HG03378 (cell line): ENCODE data around the gene DYRK3.
A peak's percentile ranks its signal among the peaks of the same experiment; 100 is the strongest.
"Not testable (repeated sequence)": the region's sequence is repeated elsewhere in the genome, so short reads cannot be mapped to it uniquely, and the experiment has no call there.

Source experiments
- ATAC-seq: cut with Tn5 transposase; IDR thresholded peaks from one replicate; pipeline ENCODE4 v1.9.1; 2021; ENCODE audit warnings: mild to moderate bottlenecking, moderate library complexity; ENCODE audit not compliant: unreplicated experiment

DYRK3 gene

DNA sequence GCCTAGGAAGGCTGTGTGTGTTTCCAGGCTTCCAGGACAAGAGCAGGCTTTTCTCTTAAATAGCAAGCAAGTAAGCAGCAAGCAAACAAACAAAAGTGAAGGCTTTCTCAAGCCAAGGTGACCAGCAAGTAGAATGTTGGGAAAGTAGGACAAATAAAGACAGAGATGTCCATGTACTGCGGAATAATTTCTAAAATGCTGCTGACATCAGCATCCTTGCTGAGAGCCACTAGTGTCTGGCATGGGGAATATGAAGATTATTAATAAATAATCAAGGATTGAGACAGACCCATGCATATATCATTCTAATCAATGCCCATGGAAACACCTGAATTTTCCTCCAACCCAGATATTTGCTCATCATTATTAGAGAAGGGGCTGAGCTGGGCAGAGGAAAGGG is 6.4 kb upstream of the DYRK3 start:
- ATAC-seq: no peak

DNA sequence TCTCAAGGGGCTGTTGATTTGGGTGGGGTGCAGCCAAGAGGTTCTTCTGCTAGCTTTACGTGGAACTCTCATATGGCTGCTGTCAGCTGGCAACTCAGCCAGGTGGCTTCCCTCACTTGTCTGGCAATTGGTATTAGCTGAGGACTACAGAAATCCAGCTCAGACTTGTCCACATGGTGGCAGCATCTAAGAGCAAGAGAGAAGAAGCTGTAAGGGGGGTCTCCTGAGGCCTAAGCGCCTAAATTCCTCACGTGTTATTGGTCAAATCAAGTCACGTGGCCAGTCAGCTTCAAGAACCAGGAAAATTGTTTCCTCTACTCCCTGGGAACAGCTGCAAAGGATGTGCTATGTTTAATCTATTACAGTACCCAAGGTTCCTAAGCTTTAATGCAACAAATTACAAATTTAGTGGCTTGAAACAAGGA is 4.2 kb upstream of the DYRK3 start:
- no peak for ATAC-seq

DNA sequence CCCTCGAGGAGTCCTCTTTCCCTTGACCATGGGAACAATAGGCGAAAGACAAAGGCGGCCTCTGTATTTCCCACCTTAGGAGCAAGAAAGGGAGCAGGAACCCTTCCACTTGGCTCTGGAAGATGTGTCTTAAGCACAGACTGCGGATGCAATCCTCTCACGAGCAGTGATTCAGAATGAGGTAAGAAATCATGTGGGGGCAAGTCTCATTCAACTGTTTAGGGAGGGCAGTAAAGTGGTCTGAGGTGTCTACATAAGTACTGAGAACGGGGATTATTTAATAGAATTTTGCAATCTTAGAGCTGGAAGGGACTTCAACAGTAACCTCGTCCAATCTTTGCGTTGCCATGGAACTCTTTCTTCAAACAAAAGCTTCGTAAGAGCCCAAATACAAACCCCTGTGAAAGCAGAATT is 1.6 kb upstream of the DYRK3 start:
- ATAC-seq: no peak

GRCh38 chr1:206634365-206635079 is 814 bp upstream of the DYRK3 start:
- peak; percentile 35 for ATAC-seq

- no peak for ATAC-seq
These were observed 626 bp downstream of the DYRK3 start for GRCh38 chr1:206635978-206636345.

DNA sequence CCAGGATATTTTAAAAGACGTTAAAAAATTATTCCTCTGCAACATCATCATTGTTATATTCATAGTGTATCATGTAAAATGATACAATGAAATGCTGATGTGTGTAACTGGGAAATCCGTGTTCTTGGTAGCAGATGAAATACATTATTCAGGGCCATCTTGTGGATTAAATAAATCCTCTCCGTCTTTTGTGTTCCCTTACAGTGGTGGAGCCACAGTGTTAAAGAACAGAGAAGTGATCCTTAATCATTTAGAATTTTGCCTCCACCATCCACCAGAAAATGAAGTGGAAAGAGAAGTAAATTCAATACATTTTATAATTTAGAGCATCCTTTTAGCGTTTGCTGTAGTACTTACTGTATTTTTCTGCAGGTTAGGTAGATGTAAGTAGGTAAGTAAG is 1.3 kb downstream of the DYRK3 start:
- ATAC-seq: no peak

DNA sequence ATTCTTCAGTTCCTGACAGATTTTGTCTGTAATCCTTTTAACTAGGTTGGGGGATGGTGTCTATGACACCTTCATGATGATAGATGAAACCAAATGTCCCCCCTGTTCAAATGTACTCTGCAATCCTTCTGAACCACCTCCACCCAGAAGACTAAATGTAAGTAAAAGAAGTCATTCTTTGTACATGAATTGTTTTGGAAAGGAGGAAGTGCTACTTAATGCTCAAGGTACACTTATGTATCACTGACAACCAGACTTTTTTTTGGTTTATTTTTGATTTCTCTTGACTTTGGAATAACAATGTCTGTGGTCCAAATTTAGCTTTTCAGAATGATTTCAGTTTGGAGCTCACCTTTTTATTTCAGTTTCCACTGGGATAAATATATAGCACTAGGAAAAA is 2.3 kb downstream of the DYRK3 start:
- ATAC-seq: no peak

- not testable (repeated sequence) for ATAC-seq
These were observed 6.7 kb downstream of the DYRK3 start for GRCh38 chr1:206642074-206642473.

GRCh38 chr1:206643118-206643698 is 7.9 kb downstream of the DYRK3 start:
- ATAC-seq: no peak

GRCh38 chr1:206646504-206646903 is 11.2 kb downstream of the DYRK3 start:
- ATAC-seq: no peak

DNA sequence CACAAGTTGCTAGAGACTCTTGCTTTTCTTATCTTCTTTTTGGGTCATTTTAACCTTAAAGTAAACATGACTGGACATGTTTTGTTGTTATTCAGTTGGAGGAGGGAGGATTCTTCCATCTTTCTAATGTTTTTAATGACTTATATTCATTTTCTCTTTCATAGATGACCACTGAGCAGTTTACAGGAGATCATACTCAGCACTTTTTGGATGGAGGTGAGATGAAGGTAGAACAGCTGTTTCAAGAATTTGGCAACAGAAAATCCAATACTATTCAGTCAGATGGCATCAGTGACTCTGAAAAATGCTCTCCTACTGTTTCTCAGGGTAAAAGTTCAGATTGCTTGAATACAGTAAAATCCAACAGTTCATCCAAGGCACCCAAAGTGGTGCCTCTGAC is 11.9 kb downstream of the DYRK3 start:
- ATAC-seq: no peak

DNA sequence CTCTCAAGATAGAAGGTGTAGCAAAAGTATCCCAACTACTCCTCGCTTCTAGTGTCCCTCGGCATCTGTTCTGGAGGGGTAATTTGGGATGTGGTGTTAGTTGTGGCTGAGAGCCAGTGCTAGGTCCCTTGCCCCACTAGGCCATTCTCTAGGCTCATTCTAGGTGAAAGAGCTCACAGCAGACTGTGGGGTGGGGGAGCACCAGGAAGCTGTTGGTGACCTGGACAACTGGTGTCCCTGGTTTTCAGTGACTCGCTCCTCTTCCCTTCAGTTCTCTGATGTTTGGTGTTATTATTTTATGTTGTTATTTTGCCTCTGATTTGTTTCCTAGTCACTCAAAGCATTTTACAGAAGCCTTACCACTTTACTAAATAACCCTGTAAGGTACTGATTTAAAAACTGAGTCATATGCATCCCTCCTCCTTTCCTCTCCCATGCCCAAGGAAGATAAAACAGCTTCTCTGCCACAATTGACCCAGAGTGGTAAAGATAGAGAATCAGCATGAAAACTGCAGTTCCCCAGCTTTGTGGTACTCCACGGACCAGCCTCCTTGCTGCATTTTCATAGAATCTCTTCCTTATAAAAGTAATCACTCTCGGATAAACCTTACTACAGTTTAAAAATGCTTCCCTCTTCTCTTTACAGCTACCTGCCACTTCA is 14.1 kb downstream of the DYRK3 start:
- ATAC-seq: no peak

DNA sequence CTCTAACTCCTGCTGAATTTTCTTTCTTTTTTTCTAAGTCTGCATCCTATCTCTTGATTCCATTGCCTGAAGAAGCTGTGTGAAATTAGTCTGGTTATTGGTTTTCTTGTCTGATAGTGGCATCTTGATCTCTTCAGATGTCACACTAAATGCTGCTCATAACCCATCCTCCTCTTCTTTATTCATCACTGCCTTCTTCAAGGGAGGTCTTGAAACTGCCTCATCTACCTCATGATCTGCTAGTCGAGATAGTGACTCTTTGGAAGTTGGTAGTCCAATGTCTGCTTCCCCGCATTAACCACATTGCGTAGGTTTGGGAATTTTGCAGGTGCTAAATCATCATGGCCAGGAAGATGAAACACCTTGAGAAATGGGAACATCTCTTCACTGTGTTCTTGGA is 15.7 kb downstream of the DYRK3 start:
- no peak for ATAC-seq

DNA sequence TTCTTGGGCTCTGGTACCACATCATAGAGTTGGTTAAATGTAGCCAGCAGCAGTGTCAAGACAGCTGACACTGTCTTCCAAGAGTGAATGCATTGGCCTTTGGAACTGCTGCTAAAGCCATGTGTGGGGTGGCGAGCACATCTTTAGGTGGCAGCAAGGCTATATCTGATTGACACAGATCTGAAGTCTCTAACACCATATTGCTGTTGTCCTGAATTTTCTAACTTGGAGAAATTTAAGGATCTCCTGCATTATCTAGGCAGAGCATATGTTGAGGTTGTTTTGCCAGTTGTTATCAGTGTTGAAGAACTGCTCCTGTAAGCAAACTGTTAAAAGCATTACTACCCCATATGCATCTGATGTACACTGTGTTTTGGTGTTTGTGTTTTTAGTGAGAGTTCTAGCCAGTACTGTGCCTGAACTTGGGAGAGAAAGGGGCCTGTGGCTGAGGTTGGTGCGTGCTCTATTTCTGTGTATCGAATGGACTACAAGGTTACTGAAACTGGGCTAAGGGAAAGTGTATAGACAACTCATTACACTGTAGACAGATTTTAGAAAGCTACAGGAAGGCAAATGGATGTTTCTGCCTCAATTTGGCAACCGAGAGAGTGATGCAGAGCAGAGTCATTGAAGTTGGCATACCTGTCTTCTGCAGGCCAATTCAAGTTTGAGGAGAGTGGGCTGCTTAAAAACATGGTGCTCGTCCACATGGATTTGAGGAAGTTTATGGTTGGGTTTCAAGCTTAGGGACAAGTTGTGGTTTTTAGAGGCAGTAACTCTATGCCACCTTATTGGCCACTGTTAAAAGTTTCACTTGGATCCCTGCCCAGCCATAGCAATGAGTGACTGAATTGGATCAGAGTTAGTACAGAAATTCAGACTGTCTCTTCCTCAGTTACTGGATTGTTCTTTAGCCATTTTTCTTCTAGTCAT is 16.9 kb downstream of the DYRK3 start:
- ATAC-seq: no peak

- no peak for ATAC-seq
These were observed 18.6 kb downstream of the DYRK3 start for GRCh38 chr1:206653715-206654459.

DNA sequence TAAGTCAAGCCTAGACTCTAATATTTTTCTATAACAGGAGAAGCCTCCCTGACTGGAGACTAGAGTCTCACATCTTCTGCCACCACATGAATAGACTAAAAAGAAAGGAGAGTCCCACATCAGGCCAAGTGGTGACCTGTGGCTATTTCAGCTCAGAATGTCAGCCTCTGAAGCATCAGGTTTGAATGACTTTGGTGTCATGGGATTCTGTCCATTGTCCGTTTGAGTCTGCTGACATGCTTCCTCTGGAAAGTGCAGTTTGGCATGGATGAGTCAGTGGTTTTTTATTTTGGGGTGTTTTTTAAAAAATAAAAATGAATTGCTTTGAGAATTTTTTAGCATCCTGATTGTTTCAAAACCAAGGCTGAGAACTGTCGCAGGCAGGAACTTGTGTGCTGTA is 19.5 kb downstream of the DYRK3 start:
- no peak for ATAC-seq

GRCh38 chr1:206655471-206655882 is 20.1 kb downstream of the DYRK3 start:
- no peak for ATAC-seq

- no peak for ATAC-seq
These were observed 21.6 kb downstream of the DYRK3 start for GRCh38 chr1:206656936-206657335.

- no peak for ATAC-seq
These were observed 22.4 kb downstream of the DYRK3 start for GRCh38 chr1:206657751-206658150.

GRCh38 chr1:206658264-206658980 is 23.1 kb downstream of the DYRK3 start:
- ATAC-seq: no peak
